ENCODE measurements around the gene NOTCH1. TPM values are rescaled to one million over a fixed set of nuclear protein-coding genes. Genes with fewer than 3 reads are reported as not detected.

NOTCH1 gene
- total and polyA plus RNA-seq, 2 experiments from 2014 or later: 7.1 to 20.9 TPM

DNA sequence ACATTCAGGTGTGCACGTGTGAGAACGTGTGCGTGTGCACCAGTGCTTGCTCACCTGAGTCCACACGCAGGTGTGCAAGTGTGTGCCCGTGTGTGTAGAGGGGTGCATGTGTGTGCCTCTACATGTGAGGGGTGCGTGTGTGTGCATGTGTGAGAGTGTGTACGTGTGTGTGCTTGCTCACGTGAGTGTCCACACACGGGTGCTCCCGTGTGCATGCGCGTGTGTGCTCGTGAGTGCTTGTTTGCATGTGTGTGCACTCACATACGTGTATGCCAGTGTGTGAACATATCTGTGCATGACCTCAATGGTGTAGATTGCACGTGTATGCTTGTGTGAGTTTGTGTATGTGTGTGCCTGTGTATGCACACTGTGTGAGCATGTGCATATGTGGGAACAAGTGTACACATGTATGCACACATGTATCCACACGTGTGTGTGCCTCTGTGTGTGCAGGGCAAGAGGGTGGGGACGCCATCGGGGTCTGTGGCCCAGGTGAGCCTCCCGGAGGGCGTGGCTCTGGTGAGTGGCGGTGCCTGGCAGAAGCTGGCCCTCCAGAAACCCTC lies 40.6 kb upstream of the NOTCH1 start:
- H3K27ac ChIP-seq: no peak overlapping the region
- DNase-seq (ENCODE audit: low read depth in 1 of 2, low spot score in 1 of 2): no peak
- no peaks in the 10 kb centered on the region for H3K9me3 ChIP-seq (ENCODE audit: low read depth)
- H3K27me3 ChIP-seq: no peaks in the 10 kb centered on the region
- H3K4me1 ChIP-seq (ENCODE audit: low read depth): peaks cover 22% of the 10 kb centered on the region
- H3K4me3 ChIP-seq: no peak overlapping the region
- no peak for TF ChIP-seq CTCF (IDR thresholded peaks at IDR 0.05; ENCODE audit: low read depth, low read length)
- no peaks in the 10 kb centered on the region for H3K36me3 ChIP-seq

- no peaks in the 10 kb centered on the region for H3K9me3 ChIP-seq (ENCODE audit: low read depth)
- DNase-seq (ENCODE audit: low read depth in 1 of 2, low spot score in 1 of 2): no peak
- peaks cover 22% of the 10 kb centered on the region for H3K4me1 ChIP-seq (ENCODE audit: low read depth)
- H3K27me3 ChIP-seq: no peaks in the 10 kb centered on the region
- H3K4me3 ChIP-seq: no peak overlapping the region
- no peak overlapping the region for H3K27ac ChIP-seq
- no peak for TF ChIP-seq CTCF (IDR thresholded peaks at IDR 0.05; ENCODE audit: low read depth, low read length)
- H3K36me3 ChIP-seq: no peaks in the 10 kb centered on the region
Measured at GRCh38 chr9:136585531-136586120, 39.8 kb upstream of the NOTCH1 start.

DNA sequence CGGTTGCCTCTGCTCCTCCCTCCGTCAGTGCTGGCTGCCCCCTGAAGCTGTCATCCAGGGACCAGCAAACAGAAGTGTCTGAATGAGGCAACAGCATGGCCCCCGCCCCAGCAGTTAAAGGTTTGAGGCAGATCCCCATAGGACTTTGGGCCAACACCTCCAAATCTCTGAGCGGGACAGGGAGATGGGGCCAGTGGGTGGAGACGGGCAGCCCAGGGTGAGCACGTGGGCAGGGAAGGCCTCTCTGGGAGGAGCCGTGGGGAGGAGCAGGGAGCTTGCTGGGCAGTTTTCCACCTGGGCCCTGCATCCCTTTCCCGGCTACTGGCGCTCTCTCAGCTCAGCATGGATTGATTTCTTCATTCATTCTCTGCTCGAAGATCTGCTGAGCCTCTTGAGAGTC lies 39.1 kb upstream of the NOTCH1 start:
- H3K27ac ChIP-seq: no peak overlapping the region
- no peaks in the 10 kb centered on the region for H3K36me3 ChIP-seq
- peak in 1 of 2 donors; percentile 44 for DNase-seq (ENCODE audit: low read depth in 1 of 2, low spot score in 1 of 2)
- no peaks in the 10 kb centered on the region for H3K9me3 ChIP-seq (ENCODE audit: low read depth)
- no peak overlapping the region for H3K4me3 ChIP-seq
- no peaks in the 10 kb centered on the region for H3K27me3 ChIP-seq
- TF ChIP-seq CTCF (IDR thresholded peaks at IDR 0.05; ENCODE audit: low read depth, low read length): no peak
- H3K4me1 ChIP-seq (ENCODE audit: low read depth): peaks cover 22% of the 10 kb centered on the region

GRCh38 chr9:136584401-136584932 lies 38.6 kb upstream of the NOTCH1 start:
- H3K4me3 ChIP-seq: no peak overlapping the region
- no peak for DNase-seq (ENCODE audit: low read depth in 1 of 2, low spot score in 1 of 2)
- peaks cover 23% of the 10 kb centered on the region for H3K4me1 ChIP-seq (ENCODE audit: low read depth)
- no peak overlapping the region for H3K27ac ChIP-seq
- H3K36me3 ChIP-seq: no peaks in the 10 kb centered on the region
- no peak for TF ChIP-seq CTCF (IDR thresholded peaks at IDR 0.05; ENCODE audit: low read depth, low read length)
- no peaks in the 10 kb centered on the region for H3K27me3 ChIP-seq
- no peaks in the 10 kb centered on the region for H3K9me3 ChIP-seq (ENCODE audit: low read depth)

GRCh38 chr9:136582977-136583735 lies 37.3 kb upstream of the NOTCH1 start:
- no peak overlapping the region for H3K27ac ChIP-seq
- H3K4me3 ChIP-seq: no peak overlapping the region
- H3K36me3 ChIP-seq: no peaks in the 10 kb centered on the region
- H3K27me3 ChIP-seq: no peaks in the 10 kb centered on the region
- no peaks in the 10 kb centered on the region for H3K9me3 ChIP-seq (ENCODE audit: low read depth)
- no peak for DNase-seq (ENCODE audit: low read depth in 1 of 2, low spot score in 1 of 2)
- peaks cover 22% of the 10 kb centered on the region for H3K4me1 ChIP-seq (ENCODE audit: low read depth)
- TF ChIP-seq CTCF (IDR thresholded peaks at IDR 0.05; ENCODE audit: low read depth, low read length): no peak
